CD4-positive, alpha-beta T cell (primary cell): ENCODE data around the gene ITSN2. TPM values are rescaled to one million over a fixed set of nuclear protein-coding genes. Genes with fewer than 3 reads are reported as not detected.

Source experiments
- ATAC-seq: fragments of 200-7000 bp; cut with Tn5 transposase; one replicate; pipeline ENCODE4 v1.10.0; 2022; ENCODE audit warnings: mild to moderate bottlenecking; ENCODE audit not compliant: poor library complexity
- CTCF ChIA-PET: fragments of 350-600 bp; sonication (Branson Sonifier 250); formaldehyde crosslinking; loops from one replicate; lab custom pipeline; 2021; ENCODE audit warnings: antibody characterized with exemption, inconsistent platforms; lab: Charles Lee
- POLR2A ChIA-PET: fragments of 350-600 bp; sonication (Branson Sonifier 250); formaldehyde crosslinking; loops from one replicate; lab custom pipeline; 2021; ENCODE audit warnings: antibody characterized with exemption, inconsistent platforms; lab: Charles Lee
- DNase-seq, 14 experiments: peaks; one replicate each; pipeline ENCODE4 v3.0.0-alpha.2; 2013 to 2020; ENCODE audit warnings: mixed read lengths in 2 of 14
- H3K27ac ChIP-seq, 2 donors: one replicate each; pipeline versions ENCODE4 v1.5.1 to v1.7.0; 2013; ENCODE audit warnings: low read length in 2 of 2, low read depth in 1 of 2, mild to moderate bottlenecking in 1 of 2
- H3K27me3 ChIP-seq, 2 experiments: 1 replicate in 1 of 2; 2 replicates in 1 of 2; pipeline versions ENCODE4 v1.6.1 to v1.7.0; 2013; ENCODE audit warnings: low read length in 2 of 2, control low read depth in 1 of 2, mild to moderate bottlenecking in 1 of 2, moderate library complexity in 1 of 2; ENCODE audit not compliant: insufficient read depth in 2 of 2, control insufficient read depth in 1 of 2
- H3K36me3 ChIP-seq: one replicate; pipeline ENCODE4 v1.6.1; 2013; ENCODE audit warnings: low read length, control low read depth; ENCODE audit not compliant: insufficient read depth
- H3K4me1 ChIP-seq: one replicate; pipeline ENCODE4 v1.6.1; 2013; ENCODE audit warnings: low read length, control low read depth; ENCODE audit not compliant: insufficient read depth
- H3K4me3 ChIP-seq: one replicate; pipeline ENCODE4 v1.5.1; 2013; ENCODE audit warnings: mild to moderate bottlenecking, low read length, moderate library complexity
- H3K9me3 ChIP-seq, 2 experiments: 1 replicate in 1 of 2; 2 replicates in 1 of 2; pipeline versions ENCODE4 v1.6.1 to v1.7.0; 2013; ENCODE audit warnings: low read length in 2 of 2, mild to moderate bottlenecking in 2 of 2, control low read depth in 1 of 2, moderate library complexity in 1 of 2; ENCODE audit not compliant: control insufficient read depth in 1 of 2, insufficient read depth in 1 of 2
- H3K27ac Mint-ChIP-seq: one replicate; pipeline ENCODE4 v1.8.0; 2020; ENCODE audit warnings: mixed read lengths
- H3K27me3 Mint-ChIP-seq: one replicate; pipeline ENCODE4 v1.8.0; 2021; ENCODE audit warnings: mixed read lengths
- H3K36me3 Mint-ChIP-seq: one replicate; pipeline ENCODE4 v1.8.0; 2021; ENCODE audit warnings: low read depth, mixed read lengths
- H3K4me1 Mint-ChIP-seq: one replicate; pipeline ENCODE4 v1.8.0; 2021; ENCODE audit warnings: low read depth, mixed read lengths
- H3K4me3 Mint-ChIP-seq: one replicate; pipeline ENCODE4 v1.8.0; 2020; ENCODE audit warnings: mild to moderate bottlenecking, mixed read lengths
- H3K9me3 Mint-ChIP-seq: one replicate; pipeline ENCODE4 v1.8.0; 2020; ENCODE audit warnings: mixed read lengths
- intact Hi-C, 2 experiments: fragments of 100-400 bp; cut with DNase I in 1 of 2; cut with micrococcal nuclease in 1 of 2; formaldehyde crosslinking; loops; one replicate each; pipeline versions ENCODE4 v1.15.1 to v1.9.0; 2023 to 2025; cut with DNase I, micrococcal nuclease
- total RNA-seq, 174 experiments: library from RNA in 2 of 174; stranded (reverse) in 2 of 174; gene quantifications; one replicate each; pipeline ENCODE4 v1.2.3 and lab custom pipeline; 2021 to 2026
- TF ChIP-seq, protein P1 (sequence below): fragments of 200-600 bp; IDR thresholded peaks from one replicate; pipeline ENCODE4 v1.8.0; 2022; ENCODE audit warnings: antibody characterized with exemption, mild to moderate bottlenecking

ITSN2 gene
- total RNA-seq, 2 experiments from 2014 or later, result 75.4 to 77.1 TPM

DNA sequence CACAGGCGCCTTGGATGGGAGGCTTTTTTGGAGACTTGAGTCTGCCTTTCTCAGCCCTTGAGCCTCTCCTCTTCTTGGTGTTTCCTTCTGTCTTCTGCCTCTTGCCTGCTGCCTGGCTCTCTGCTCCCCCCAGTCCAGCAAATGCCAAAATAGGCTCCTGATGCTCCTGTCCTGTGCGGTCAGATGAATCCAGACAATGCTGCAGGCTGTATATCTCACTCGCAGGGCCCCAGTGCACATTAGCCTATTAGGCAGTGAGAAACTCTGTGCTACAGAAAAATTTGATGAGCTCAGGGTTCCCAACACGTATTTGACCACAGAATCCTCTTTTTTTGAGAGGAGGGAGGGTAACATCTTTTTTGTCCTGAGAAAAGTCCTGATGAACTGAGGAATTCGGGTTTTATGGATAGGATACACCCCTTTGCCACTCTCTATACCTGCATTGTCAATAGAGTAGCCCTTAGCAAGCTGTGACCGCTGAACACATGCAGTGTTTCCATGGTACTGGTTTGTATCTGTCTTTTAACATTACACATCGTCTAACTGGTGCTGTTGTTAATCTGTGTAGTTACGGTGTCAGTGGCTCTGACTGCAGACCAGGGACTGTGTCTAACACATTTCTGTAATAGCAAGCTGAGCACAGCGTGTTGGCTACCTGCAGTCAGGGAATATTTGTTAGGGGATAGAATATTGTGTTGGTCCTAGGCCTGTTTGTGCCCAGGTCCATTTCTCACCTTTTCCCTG is 134.7 kb downstream of the ITSN2 start:
- POLR2A ChIA-PET, result no interaction called here
- CTCF ChIA-PET, result no interaction called here

DNA sequence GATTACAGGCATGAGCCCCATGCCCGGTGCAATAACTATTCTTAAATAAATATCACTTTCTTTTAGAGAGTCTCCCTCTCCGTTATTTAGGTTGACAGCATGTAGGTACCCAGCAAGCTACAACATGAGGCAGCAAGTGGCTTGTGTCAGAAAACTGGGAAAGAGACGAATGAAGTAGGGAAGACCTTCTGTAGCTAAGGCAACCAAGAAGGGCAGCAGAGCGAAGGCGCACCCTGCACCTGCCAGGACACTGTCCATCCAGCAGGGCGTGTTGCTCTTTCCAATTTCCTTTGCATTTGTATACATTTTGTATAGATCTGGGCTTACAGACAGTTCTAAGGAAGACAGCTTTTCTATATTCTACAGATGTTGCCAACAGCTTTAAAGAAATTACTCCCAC is 137.4 kb downstream of the ITSN2 start:
- Histone ChIP-seq H3K9me3 (no peaks in the 10 kb centered on the region), H3K36me3 (peaks cover 51% of the 10 kb centered on the region), H3K27ac (no peak overlapping the region), H3K4me1 (no peaks in the 10 kb centered on the region), H3K4me3 (no peak overlapping the region), H3K27me3 (no peaks in the 10 kb centered on the region)
- H3K27me3 Mint-ChIP-seq, result no peaks in the 10 kb centered on the region
- ChIA-PET CTCF (no interaction called here), POLR2A (no interaction called here)
- ATAC-seq, result no peak
- TF ChIP-seq, protein P1, sequence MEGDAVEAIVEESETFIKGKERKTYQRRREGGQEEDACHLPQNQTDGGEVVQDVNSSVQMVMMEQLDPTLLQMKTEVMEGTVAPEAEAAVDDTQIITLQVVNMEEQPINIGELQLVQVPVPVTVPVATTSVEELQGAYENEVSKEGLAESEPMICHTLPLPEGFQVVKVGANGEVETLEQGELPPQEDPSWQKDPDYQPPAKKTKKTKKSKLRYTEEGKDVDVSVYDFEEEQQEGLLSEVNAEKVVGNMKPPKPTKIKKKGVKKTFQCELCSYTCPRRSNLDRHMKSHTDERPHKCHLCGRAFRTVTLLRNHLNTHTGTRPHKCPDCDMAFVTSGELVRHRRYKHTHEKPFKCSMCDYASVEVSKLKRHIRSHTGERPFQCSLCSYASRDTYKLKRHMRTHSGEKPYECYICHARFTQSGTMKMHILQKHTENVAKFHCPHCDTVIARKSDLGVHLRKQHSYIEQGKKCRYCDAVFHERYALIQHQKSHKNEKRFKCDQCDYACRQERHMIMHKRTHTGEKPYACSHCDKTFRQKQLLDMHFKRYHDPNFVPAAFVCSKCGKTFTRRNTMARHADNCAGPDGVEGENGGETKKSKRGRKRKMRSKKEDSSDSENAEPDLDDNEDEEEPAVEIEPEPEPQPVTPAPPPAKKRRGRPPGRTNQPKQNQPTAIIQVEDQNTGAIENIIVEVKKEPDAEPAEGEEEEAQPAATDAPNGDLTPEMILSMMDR, result no peak
- no peaks in the 10 kb centered on the region for H3K4me1 Mint-ChIP-seq
- no peak for DNase-seq
- peaks cover 58% of the 10 kb centered on the region for H3K36me3 Mint-ChIP-seq
- no peaks in the 10 kb centered on the region for H3K9me3 Mint-ChIP-seq
- H3K27ac Mint-ChIP-seq, result no peak overlapping the region
- intact Hi-C loops, result no loop called here
- no peak overlapping the region for H3K4me3 Mint-ChIP-seq

More for the DNA sequence above, 134.7 kb downstream of the ITSN2 start:
- Histone ChIP-seq H3K36me3 (peaks cover 27% of the 10 kb centered on the region), H3K4me3 (no peak overlapping the region), H3K27ac (no peak overlapping the region), H3K9me3 (no peaks in the 10 kb centered on the region), H3K27me3 (no peaks in the 10 kb centered on the region), H3K4me1 (no peaks in the 10 kb centered on the region)
- intact Hi-C loops, result no loop called here
- ATAC-seq (no peak), DNase-seq (no peak)
- no peaks in the 10 kb centered on the region for H3K4me1 Mint-ChIP-seq
- H3K27ac Mint-ChIP-seq, result no peak overlapping the region
- peaks cover 36% of the 10 kb centered on the region for H3K36me3 Mint-ChIP-seq
- no peaks in the 10 kb centered on the region for H3K27me3 Mint-ChIP-seq
- no peaks in the 10 kb centered on the region for H3K9me3 Mint-ChIP-seq
- no peak overlapping the region for H3K4me3 Mint-ChIP-seq
- TF ChIP-seq, protein P1, result no peak

DNA sequence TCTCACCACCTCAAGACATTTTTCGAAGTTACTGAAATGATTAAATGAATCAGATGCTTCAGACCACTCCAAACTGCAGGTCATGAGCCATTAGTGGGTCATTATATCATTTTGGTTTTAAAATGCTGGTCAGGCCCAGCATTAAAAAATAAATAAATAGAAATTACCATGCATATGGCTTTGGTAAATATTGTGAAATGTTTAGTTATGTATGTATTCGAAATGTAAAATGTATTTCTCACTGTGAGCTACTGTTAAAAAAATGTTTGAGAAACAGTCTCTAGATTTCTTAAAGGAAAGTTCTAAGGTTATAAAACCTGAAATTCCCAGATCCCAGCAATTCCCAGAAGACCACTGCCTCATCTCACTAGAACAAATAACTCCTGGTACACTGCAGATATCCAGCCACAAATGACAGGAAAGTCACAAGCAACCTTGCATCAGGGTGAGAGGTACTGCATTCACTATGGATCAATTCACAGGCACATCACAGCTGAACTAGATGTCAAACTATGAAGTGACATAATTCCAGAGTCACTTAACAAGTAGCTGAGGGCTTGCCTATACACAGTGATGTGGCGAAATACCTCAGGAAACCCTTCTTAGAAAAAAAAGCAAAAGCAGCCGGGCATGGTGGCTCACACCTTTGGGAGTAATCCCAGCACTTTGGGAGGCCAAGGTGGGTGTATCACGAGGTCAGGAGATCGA is 138.8 kb downstream of the ITSN2 start:
- no peak overlapping the region for H3K4me3 Mint-ChIP-seq
- ATAC-seq (no peak), DNase-seq (no peak)
- Histone ChIP-seq H3K27ac (no peak overlapping the region), H3K4me3 (no peak overlapping the region), H3K36me3 (peaks cover 60% of the 10 kb centered on the region), H3K9me3 (no peaks in the 10 kb centered on the region), H3K27me3 (no peaks in the 10 kb centered on the region), H3K4me1 (no peaks in the 10 kb centered on the region)
- no peaks in the 10 kb centered on the region for H3K27me3 Mint-ChIP-seq
- intact Hi-C loops, result no loop called here
- H3K27ac Mint-ChIP-seq, result no peak overlapping the region
- no peaks in the 10 kb centered on the region for H3K9me3 Mint-ChIP-seq
- ChIA-PET CTCF (no interaction called here), POLR2A (no interaction called here)
- H3K36me3 Mint-ChIP-seq, result peaks cover 66% of the 10 kb centered on the region
- TF ChIP-seq, protein P1, result no peak
- no peaks in the 10 kb centered on the region for H3K4me1 Mint-ChIP-seq
